ENCODE data around the gene RAB28. TPM values are rescaled to one million over a fixed set of nuclear protein-coding genes. Genes with fewer than 3 reads are reported as not detected.

RAB28 gene
- total RNA-seq, 1 experiment from 2014 or later = 17.1 TPM

GRCh38 chr4:13478131-13478530 lies 6.0 kb downstream of the RAB28 start (continued):
- TF ChIP-seq, protein P1, sequence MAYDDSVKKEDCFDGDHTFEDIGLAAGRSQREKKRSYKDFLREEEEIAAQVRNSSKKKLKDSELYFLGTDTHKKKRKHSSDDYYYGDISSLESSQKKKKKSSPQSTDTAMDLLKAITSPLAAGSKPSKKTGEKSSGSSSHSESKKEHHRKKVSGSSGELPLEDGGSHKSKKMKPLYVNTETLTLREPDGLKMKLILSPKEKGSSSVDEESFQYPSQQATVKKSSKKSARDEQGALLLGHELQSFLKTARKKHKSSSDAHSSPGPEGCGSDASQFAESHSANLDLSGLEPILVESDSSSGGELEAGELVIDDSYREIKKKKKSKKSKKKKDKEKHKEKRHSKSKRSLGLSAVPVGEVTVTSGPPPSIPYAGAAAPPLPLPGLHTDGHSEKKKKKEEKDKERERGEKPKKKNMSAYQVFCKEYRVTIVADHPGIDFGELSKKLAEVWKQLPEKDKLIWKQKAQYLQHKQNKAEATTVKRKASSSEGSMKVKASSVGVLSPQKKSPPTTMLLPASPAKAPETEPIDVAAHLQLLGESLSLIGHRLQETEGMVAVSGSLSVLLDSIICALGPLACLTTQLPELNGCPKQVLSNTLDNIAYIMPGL (CRISPR knock-in tag; IDR thresholded peaks at IDR 0.05) = no peak
- TF ChIP-seq, protein P2, sequence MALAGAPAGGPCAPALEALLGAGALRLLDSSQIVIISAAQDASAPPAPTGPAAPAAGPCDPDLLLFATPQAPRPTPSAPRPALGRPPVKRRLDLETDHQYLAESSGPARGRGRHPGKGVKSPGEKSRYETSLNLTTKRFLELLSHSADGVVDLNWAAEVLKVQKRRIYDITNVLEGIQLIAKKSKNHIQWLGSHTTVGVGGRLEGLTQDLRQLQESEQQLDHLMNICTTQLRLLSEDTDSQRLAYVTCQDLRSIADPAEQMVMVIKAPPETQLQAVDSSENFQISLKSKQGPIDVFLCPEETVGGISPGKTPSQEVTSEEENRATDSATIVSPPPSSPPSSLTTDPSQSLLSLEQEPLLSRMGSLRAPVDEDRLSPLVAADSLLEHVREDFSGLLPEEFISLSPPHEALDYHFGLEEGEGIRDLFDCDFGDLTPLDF (CRISPR knock-in tag; IDR thresholded peaks at IDR 0.05) = no peak
- TF ChIP-seq ZNF263 (CRISPR knock-in tag; IDR thresholded peaks at IDR 0.05; ENCODE audit: low read depth) (no peak), ZSCAN18 (CRISPR knock-in tag; IDR thresholded peaks at IDR 0.05) (no peak)

- Mint-ChIP-seq H3K4me1 (peaks cover 4% of the 10 kb centered on the region), H3K27me3 (ENCODE audit: low read depth) (no peaks in the 10 kb centered on the region), H3K4me3 (no peak overlapping the region), H3K36me3 (no peaks in the 10 kb centered on the region), H3K9me3 (no peaks in the 10 kb centered on the region), H3K27ac (no peak overlapping the region)
- POLR2A ChIA-PET = no interaction called here
- CTCF ChIA-PET = no interaction called here
- no peak for ATAC-seq
- DNase-seq (ENCODE audit: low spot score) = no peak
- no peak for TF ChIP-seq ZMAT4 (CRISPR knock-in tag; IDR thresholded peaks at IDR 0.05)
- TF ChIP-seq, protein P3, sequence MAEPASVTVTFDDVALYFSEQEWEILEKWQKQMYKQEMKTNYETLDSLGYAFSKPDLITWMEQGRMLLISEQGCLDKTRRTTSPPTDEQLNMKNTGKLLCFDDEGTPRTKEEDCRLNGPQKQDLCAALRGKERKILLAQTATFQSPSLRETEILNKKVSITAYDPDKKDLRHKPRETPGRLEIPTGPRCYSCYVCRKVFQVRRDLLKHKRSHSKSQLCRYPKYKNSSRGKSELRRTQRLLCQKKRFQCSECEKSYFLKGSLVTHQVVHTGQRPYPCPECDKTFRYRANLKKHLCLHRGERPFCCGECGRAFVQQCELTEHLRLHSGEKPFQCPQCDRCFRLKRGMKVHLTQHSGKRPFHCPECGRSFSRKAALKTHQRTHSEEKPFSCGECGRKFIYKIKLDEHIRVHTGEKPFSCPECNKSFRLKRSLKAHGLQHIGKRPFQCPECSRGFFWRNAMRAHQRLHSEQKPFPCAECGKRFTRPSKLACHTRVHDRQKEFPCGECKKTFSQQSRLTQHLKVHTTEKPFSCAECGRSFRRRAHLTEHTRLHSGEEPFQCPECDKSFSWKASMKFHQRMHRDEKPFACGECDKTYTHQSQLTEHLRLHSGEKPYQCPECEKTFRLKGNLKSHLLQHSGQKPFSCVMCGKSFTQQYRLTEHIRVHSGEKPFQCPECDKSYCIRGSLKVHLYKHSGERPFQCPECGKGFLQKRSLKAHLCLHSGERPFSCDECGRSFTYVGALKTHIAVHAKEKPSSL (CRISPR knock-in tag; conservative IDR thresholded peaks at IDR 0.05) = no peak
- TF ChIP-seq ELF4 (CRISPR knock-in tag; IDR thresholded peaks at IDR 0.05; ENCODE audit: low read depth) = no peak
- TF ChIP-seq, protein P4, sequence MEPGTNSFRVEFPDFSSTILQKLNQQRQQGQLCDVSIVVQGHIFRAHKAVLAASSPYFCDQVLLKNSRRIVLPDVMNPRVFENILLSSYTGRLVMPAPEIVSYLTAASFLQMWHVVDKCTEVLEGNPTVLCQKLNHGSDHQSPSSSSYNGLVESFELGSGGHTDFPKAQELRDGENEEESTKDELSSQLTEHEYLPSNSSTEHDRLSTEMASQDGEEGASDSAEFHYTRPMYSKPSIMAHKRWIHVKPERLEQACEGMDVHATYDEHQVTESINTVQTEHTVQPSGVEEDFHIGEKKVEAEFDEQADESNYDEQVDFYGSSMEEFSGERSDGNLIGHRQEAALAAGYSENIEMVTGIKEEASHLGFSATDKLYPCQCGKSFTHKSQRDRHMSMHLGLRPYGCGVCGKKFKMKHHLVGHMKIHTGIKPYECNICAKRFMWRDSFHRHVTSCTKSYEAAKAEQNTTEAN (CRISPR knock-in tag; IDR thresholded peaks at IDR 0.05) = no peak
- no peak for TF ChIP-seq E2F5 (CRISPR knock-in tag; IDR thresholded peaks at IDR 0.05)
- TF ChIP-seq ESRRA (CRISPR knock-in tag; IDR thresholded peaks at IDR 0.05; ENCODE audit: borderline replicate concordance) = no peak
- no peak for TF ChIP-seq GABPB1 (CRISPR knock-in tag; IDR thresholded peaks at IDR 0.05)
- no peak for TF ChIP-seq FOXP1 (CRISPR knock-in tag; IDR thresholded peaks at IDR 0.05; ENCODE audit: borderline replicate concordance)
- TF ChIP-seq, protein P5, sequence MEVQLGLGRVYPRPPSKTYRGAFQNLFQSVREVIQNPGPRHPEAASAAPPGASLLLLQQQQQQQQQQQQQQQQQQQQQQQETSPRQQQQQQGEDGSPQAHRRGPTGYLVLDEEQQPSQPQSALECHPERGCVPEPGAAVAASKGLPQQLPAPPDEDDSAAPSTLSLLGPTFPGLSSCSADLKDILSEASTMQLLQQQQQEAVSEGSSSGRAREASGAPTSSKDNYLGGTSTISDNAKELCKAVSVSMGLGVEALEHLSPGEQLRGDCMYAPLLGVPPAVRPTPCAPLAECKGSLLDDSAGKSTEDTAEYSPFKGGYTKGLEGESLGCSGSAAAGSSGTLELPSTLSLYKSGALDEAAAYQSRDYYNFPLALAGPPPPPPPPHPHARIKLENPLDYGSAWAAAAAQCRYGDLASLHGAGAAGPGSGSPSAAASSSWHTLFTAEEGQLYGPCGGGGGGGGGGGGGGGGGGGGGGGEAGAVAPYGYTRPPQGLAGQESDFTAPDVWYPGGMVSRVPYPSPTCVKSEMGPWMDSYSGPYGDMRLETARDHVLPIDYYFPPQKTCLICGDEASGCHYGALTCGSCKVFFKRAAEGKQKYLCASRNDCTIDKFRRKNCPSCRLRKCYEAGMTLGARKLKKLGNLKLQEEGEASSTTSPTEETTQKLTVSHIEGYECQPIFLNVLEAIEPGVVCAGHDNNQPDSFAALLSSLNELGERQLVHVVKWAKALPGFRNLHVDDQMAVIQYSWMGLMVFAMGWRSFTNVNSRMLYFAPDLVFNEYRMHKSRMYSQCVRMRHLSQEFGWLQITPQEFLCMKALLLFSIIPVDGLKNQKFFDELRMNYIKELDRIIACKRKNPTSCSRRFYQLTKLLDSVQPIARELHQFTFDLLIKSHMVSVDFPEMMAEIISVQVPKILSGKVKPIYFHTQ (CRISPR knock-in tag; IDR thresholded peaks at IDR 0.05) = no peak
- no peak for TF ChIP-seq ZNF219 (CRISPR knock-in tag; IDR thresholded peaks at IDR 0.05; ENCODE audit: borderline replicate concordance)
- TF ChIP-seq FOXP4 (CRISPR knock-in tag; IDR thresholded peaks at IDR 0.05) = no peak
- TF ChIP-seq TP53 (CRISPR knock-in tag; IDR thresholded peaks at IDR 0.05) = no peak
- TF ChIP-seq, protein P1 (CRISPR knock-in tag; IDR thresholded peaks at IDR 0.05) = no peak
- TF ChIP-seq NFATC4 (CRISPR knock-in tag; IDR thresholded peaks at IDR 0.05) = no peak
- TF ChIP-seq ZNF138 (CRISPR knock-in tag; conservative IDR thresholded peaks at IDR 0.05) = no peak
- TF ChIP-seq NFYB (CRISPR knock-in tag; conservative IDR thresholded peaks at IDR 0.05; ENCODE audit: low read depth) = no peak
Measured at GRCh38 chr4:13476915-13477314, 7.2 kb downstream of the RAB28 start.
